Peyer's patch (tissue), 4 donors: ENCODE measurements around the gene UTF1.

ENCODE experiments used
- POLR2A ChIP-seq, 2 donors: fragments of 450-650 bp; IDR thresholded peaks; one replicate each; pipeline ENCODE4 v1.5.1; 2017; ENCODE audit warnings: antibody characterized with exemption in 2 of 2, mild to moderate bottlenecking in 2 of 2, moderate library complexity in 2 of 2
- TF ChIP-seq, protein P1 (sequence below), 6 experiments: fragments of 450-650 bp in 4 of 6; fragments of 200-600 bp in 2 of 6; sonication (generic) in 1 of 6; IDR thresholded peaks; one replicate each; pipeline ENCODE4 v1.5.1; 2017 to 2019; ENCODE audit warnings: antibody characterized with exemption in 6 of 6, mild to moderate bottlenecking in 3 of 6, moderate library complexity in 1 of 6

DNA sequence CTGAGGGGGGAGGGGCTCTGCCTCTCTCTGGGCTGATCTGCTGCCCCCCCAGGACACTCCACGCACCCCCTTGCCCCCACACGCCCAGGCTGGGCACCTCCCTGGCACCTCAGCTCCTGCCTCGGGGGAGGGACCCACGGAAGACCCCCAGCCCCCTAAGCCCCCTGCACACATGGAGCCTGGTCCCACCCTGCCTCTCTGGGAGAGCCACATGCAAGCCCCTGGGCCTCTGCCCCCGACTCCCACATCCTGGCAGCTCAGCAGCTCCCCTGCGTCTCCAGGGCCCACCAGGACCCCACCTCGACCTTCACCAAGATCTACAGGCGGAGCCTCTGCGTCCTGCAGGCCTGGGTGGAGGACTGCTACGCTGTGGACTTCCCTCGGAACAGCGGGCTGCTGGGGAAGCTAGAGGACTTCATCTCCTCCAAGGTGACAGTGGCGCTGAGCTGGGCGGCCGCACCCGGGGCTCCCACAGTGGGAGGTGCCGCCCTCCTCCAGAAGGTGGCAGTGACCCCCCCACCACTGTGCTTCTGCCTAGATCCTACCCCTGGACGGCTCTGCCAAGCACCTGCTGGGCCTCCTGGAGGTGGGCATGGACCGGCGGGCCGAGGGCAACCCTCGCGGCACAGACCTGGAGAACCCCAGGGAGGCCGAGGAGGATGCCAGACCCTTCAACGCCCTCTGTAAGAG lies 18.7 kb upstream of the UTF1 start:
- TF ChIP-seq, protein P1, sequence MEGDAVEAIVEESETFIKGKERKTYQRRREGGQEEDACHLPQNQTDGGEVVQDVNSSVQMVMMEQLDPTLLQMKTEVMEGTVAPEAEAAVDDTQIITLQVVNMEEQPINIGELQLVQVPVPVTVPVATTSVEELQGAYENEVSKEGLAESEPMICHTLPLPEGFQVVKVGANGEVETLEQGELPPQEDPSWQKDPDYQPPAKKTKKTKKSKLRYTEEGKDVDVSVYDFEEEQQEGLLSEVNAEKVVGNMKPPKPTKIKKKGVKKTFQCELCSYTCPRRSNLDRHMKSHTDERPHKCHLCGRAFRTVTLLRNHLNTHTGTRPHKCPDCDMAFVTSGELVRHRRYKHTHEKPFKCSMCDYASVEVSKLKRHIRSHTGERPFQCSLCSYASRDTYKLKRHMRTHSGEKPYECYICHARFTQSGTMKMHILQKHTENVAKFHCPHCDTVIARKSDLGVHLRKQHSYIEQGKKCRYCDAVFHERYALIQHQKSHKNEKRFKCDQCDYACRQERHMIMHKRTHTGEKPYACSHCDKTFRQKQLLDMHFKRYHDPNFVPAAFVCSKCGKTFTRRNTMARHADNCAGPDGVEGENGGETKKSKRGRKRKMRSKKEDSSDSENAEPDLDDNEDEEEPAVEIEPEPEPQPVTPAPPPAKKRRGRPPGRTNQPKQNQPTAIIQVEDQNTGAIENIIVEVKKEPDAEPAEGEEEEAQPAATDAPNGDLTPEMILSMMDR (IDR thresholded peaks at IDR 0.05) = no peak
- TF ChIP-seq POLR2A (IDR thresholded peaks at IDR 0.05) = no peak
